CD4-positive, alpha-beta T cell treated with Interleukin-4 for 4 hours (primary cell): ENCODE measurements around the gene SRGAP1.
A peak's percentile ranks its signal among the peaks of the same experiment; 100 is the strongest.

Source experiments
- DNase-seq: peaks from one replicate; pipeline ENCODE4 v3.0.0-alpha.2; 2020

SRGAP1 gene

DNA sequence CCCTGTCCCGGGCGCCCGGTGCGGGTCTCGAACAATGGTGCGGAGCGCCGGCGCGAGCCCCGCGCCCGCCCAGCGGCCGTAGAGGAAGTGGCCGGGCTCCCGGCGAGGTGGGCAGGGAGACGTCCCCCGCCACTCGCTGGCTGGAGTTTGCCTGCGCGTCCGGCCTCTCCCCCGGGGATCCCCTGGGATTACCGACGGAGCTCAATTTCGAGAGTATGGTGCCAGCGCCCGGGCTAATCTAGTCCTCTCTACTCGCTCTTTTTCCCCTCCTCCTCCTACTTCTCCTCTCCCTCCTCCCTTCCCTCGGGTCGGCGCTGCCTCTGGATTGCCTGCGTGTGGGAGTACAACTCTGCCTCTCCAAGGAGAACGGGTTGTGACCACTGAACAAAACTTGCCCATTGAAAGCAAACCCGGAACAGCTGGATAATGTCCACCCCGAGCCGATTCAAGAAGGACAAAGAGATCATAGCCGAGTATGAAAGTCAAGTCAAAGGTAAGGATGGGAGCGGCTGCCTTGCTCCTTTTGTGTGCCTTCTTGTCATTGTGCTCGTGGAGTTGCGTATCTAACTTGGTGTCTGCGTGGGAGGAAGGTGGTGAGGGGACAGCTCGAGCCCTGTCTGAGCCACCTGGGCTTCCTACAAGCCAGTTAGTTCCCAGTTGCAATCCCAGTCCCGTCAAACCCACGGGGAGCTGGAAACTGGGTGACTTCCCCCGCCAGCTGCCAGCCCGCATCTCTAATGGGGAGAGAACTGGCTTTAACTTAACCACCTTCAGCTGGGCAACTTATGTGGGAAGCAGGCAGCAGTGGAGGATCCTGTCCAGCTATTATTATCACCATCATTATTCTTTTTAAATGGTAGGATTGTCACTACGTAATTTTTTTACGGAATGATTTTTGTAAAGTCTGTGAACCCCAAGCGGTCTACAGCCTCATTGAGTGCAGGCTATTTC lies at the start of gene SRGAP1:
Gene SRGAP1, plus strand, starts transcription at position 310 of the 951 bp plus-strand sequence. Its CDS starts 117 bp downstream, at position 427.
- DNase-seq = no peak

DNA sequence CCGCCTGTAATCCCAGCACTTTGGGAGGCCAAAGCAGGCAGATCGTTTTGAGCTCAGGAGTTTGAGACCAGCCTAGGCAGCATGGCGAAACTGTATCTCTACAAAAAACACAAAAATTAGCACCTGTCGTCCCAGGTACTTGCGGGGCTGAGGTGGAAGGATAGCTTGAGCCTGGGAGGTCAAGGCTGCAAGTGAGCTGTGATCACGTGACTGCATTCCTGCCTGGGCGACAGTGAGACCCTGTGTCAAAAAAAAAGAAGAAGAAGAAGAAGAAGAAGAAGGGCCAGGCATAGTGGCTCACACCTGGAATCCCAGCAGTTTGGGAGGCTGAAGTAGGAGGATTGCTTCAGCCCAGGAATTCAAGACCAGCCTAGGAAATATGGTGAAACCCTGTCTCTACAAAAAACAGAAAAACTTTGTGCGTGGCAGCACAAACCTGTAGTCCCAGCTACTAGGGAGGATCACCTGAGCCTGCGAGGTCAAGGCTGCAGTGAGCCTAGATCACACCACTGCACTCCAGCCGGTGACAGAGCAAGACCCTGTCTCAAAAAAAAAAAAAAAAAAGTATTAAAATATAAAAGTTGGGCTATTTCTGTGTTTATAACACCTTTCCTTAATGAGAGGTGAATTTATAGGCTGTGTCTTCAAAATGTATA lies 49.3 kb upstream of the SRGAP1 start:
- DNase-seq = no peak

DNA sequence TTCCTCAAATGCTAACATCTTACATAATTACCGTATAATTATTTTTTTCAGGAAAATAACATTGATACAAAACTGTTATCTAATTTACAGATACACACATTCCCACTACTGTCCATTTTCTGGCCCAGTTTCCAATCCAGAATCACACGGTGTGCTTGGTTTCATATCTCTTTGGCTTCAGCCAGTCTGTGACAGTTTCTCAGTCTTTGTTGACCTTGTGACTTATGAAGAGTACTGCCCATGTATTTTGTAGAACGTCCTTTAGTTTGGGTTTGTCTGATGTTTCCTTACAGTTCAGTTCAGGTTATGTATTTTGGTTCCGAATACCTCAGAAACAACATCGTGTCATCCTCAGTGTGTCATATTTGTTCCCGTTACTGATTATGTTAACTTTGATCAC lies 48.6 kb upstream of the SRGAP1 start:
- no peak for DNase-seq

DNA sequence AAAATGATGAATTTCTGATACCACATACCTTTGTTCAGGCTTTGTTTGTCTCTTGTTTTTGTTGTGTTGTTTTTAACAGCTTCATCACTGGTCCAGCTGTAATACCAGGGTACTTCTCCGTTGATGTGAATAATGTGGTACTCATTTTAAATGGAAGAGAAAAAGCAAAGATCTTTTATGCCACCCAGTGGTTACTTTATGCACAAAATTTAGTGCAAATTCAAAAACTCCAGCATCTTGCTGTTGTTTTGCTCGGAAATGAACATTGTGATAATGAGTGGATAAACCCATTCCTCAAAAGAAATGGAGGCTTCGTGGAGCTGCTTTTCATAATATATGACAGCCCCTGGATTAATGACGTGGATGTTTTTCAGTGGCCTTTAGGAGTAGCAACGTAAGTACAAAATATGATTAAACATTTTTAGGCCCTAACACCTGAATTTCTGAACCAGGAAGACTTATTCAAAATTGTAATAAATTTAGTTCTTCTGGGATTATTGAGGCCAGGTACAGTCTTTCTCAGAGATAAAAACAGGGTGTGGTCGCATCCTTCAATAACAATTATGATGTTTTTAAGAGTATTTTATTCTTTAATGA lies 42.4 kb upstream of the SRGAP1 start:
- peak; percentile 11 for DNase-seq

DNA sequence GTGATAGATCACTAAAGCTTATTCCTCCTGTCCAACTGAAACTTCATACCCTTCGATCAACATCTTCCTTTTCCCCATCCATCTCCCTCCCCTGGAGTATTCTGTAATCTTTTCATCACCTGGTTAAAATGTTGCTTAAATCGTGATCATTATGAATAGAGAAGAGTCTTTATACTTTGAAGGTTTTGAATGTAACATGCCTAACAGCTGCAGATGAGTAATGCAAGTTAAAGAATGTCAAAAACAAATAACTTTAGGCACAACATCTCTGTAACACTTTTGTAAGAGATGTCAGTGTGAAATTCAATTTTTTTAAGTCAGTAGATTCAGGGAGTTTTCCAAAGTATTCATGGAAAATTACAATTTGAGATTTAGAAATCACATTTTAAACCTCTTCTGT lies 39.8 kb upstream of the SRGAP1 start:
- no peak for DNase-seq

DNA sequence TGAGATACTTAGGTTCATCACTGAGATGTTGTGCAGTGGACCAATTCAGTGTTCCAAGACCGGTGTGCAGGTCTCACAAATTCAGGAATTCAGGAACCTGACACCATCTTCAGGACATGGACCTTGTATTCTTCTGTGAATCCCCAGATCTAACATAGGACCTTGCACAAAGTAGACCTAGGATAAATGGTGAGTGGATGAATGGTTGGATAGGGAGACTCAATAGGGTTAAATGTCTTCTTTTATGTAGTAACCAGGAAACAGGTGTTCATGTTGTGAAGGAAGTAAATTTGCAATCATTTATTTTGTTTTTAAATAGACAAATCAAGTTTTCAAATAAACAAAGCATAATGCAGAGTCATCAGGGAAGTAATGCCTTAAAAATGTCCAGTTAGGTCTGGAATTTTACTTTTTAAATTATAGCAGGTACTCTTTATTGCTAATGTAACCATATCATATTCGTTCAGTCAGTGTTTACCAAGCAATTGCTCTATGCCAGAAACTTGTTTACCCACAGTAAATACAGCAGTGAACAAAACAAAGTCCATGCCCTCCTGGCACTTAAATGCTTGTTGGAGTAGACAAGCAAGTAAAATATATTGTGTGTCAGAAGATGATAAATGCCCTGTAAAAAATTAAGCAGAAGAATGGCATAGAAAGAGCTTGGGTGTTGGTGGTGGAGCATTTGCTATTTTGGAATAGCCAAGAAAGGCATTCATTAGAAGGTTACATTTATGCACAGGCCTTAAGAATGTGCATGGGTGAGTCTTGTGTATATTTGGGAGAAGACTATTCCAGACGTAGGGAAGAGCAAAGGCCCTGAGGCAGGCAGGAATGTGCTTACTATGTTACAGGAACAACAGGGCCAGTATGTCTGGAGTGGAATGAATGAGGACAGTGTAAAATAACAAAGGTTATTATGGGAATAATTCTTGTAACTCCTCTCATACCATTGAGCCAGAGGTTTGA lies 38.5 kb upstream of the SRGAP1 start:
- DNase-seq = no peak

DNA sequence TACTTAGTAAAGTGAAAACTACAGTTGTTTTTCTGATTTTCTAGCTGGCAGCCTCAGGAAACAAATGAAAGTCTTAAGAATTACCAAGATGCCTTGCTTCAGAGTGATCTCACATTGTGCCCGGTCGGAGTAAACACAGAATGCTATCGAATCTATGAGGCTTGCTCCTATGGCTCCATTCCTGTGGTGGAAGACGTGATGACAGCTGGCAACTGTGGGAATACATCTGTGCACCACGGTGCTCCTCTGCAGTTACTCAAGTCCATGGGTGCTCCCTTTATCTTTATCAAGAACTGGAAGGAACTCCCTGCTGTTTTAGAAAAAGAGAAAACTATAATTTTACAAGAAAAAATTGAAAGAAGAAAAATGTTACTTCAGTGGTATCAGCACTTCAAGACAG lies 35.9 kb upstream of the SRGAP1 start:
- no peak for DNase-seq

DNA sequence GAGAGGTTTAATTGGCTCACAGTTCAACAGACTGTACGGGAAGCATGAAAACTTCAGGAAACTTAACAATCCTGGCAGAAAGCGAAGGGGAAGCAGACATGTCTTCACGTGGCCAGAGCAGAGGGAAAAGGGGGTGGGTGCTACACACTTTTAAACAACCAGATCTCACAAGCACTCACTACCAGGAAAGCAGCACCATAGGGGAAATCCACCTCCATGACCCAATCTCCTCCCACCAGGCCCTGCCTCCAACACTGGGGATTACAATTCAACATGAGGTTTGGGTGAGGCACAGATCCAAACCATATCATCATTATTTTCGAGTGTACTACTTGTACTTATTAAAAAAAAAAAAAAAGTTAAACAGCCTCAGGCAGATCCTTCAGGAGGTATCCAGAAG lies 34.9 kb upstream of the SRGAP1 start:
- no peak for DNase-seq

DNA sequence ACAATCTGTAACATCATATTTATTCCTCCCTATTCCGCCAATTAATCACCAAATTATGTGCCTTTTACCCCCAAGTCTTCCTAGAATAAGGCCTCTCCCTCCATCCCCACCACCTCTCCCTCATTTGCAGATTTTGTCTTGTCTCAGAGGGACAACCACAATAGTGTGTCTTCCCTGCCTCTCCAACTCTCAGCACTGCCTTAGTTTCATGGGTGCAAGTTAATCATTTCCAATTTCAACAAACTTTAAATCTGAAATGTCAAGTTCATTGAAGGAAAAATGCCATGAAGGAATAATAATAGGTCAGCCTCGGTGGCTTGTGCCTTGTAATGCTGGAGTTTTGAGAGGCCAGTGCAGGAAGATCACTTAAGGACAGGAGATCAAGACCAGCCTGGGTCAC lies 33.2 kb upstream of the SRGAP1 start:
- no peak for DNase-seq

DNA sequence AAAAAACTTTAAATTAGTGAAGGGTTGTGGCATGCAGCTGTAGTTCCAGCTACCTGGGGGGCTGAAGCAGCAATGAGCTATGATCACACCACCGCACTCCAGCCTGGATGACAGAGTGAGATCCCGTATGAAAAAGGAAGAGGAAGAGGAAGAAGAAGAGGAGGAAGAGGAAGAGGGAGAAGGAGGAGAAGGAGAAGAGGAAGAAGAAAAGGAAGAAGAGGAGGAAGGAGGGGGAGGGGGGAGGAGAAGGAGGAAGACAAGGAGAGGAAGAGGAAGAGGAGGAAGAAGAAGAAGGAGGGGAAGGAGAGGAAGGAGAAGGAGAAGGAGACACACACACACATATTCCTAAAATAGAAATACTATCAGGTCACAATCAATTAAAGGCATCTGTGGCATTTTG lies 32.7 kb upstream of the SRGAP1 start:
- no peak for DNase-seq

DNA sequence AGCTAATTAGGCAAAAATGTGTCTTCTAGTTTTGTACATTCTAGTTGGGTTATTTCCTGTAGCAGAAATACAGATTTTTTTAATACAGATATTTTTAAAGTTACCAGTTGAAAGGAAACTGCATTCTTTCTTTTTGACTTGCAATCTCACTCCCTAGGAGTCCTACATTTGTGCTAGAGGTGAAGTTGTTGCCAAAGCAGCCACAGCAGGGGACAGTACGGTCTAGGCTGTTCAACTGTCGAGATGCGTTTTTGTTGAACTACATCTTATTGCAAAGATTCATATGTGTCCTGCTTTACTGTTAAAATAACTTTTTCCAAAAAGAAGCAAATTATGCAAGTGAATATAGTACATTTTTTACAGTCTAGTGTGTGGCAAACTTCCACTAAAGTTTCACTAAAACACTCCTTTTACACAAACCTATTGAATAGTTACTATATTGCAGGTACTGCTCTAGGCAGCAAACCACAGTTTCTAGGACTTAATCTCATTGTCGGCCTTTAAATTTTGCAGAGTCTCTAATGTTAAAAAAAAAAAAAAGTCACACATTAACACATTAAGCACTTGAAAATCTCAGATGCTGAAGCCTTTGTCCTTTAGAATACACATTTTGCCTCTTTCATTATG lies 30.2 kb upstream of the SRGAP1 start:
- DNase-seq = no peak

DNA sequence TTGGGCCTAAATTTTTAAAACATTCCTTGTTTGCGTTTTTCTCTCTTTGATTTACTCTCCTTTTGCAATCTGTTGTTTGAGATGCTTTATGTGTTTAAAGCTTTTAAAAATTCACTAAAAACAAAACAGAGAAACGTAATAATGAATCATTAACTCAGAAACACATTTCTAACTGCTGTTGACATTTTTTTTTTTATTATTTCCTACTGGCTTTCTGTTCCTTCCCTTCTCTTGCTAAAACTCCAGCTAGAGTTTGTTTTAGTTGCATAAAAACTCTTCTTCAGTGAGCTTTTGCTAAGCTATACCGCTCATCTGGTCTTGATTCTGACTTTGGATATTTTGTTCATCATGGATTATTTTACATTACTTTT lies 29.0 kb upstream of the SRGAP1 start:
- no peak for DNase-seq

DNA sequence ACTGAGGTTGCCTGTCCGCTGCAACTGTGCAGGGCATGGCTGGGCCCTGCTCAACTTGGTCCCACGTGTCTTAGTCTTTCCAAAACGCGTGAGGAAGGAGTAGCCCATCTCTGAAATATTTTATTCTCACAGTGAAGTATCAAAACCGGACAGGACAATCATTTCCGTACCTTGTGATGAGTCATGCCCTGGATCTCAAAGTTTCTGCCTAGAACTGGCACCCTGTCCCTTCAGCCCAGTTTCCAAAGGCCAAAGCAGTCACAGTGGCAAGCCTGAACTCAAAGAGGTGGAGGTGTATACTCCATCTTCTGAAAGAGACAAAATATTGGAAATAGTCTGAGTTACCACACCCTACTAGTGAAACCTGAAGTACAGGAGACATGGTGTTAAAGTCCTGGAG lies 28.5 kb upstream of the SRGAP1 start:
- no peak for DNase-seq

DNA sequence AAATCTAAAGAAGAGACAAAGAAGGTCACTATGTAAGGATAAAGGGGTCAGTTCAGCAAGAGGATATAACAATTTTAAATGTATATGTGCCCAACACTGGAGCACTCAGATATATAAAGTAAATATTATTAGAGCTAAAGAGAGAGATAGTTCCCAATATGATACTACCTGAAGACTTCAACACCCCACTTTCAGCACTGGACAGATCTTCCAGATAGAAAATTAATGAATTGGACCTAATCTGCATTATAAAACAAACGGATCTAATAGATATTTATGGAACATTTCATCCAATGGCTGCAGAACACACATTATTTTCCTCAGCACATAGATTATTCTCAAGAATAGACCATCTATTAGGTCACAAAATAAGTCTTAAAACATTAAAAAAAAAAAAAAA lies 24.1 kb upstream of the SRGAP1 start:
- no peak for DNase-seq

DNA sequence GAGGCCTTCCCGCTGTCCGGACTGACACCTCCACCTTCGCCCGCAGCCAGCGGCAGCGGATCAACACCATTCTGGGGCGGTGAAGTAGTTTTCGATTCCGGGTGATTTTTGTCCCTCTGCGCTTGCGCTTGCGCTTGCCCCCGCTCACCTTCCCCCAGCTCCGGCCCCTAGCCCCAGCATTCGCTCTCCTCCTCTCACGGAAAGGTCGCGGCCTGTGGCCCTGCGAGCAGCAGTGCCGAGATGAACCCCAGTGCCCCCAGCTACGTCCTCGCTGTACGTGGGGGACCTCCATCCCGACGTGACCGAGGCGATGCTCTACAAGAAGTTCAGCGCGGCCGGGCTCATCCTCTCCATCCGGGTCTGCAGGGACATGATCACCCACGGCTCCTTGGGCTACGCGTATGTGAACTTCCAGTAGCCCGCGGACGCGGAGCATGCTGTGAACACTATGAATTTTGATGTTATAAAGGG lies 22.7 kb upstream of the SRGAP1 start:
- no peak for DNase-seq

DNA sequence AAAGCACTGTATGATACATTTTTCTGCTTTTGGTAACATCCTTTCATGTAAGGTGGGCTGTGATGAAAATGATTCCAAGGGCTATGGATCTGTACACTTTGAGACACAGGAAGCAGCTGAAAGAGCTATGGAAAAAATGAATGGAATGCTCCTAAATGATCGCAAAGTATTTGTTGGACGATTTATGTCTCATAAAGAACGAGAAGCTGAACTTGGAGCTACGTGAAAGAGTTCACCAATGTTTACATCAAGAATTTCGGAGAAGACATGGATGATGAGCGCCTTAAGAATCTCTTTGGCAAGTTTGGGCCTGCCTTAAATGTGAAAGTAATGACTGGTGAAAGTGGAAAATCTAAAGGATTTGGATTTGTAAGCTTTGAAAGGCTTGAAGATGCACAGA lies 22.1 kb upstream of the SRGAP1 start:
- no peak for DNase-seq

DNA sequence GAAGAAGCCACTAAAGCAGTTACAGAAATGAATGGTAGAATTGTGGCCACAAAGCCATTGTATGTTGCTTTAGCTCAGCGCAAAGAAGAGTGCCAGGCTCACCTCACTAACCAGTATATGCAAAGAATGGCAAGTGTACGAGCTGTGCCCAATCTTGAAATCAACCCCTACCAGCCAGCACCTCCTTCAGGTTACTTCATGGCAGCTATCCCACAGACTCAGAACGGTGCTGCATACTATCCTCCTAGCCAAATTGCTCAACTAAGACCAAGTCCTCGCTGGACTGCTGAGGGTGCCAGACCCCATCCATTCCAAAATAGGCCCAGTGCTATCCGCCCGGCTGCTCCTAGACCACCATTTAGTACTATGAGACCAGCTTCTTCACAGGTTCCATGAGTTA lies 21.5 kb upstream of the SRGAP1 start:
- no peak for DNase-seq

DNA sequence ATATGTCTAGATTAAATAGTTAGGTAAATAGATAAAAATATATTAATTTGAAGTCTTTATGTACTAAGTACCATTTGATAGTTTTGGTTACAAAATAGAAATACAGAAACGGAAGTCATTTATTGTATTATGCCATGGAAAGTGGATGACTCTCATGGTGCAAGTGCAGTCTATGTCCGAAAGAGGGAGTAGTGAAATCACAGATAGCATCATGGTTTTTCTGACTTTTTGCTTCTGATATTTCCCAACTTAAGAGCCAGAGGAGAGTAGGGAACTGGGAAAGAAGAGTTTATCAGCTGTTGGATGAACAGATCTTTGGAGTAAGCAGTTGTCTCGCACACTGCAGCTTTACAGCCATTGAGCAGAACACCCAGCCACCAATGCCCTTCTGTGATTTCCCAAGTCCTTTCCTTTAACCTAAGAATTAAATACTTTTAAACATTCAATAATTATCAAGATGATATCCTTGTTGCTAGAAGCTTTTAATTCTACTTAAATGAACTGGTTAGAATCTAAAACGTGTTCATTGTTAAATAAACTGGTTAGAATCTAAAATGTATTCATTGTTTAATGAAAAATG lies 18.4 kb upstream of the SRGAP1 start:
- peak; percentile 31 for DNase-seq

DNA sequence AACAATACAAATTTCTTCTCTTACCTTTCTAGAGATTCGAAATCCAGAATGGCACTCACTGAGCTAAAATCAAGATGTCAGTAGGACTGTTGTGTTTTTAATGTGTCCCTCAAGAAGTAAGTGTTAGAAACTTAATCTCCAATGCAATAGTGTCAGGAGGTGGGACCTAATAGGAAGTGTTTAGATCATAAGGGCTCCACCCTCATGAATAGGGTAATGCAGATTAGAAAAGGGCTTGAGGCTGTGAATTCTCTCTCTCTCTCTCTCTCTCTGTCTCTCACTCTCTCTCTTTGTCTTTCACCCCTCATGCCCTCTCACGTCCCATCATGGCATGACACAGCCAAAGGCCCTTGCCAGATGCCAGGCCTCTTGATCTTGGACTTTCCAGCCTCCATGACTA lies 15.6 kb upstream of the SRGAP1 start:
- DNase-seq = no peak

DNA sequence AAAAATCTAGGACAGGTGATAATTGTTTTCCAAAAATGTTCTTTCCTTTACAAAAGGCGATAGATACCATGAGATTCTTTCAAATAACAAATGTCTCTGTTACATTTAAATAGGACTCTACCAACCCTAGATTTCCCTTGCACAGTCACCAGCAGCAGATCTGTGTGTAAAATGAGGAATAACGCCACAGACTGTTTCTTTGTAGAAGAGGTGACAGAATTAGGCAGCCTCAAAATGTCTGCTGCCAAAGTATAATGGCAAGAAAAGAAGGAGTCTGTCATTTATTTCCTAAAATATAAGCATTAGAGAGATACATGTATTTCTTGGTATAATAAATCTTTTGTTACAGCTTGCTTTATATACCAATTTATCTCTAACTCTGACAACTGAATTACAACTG lies 8.5 kb upstream of the SRGAP1 start:
- DNase-seq = no peak

DNA sequence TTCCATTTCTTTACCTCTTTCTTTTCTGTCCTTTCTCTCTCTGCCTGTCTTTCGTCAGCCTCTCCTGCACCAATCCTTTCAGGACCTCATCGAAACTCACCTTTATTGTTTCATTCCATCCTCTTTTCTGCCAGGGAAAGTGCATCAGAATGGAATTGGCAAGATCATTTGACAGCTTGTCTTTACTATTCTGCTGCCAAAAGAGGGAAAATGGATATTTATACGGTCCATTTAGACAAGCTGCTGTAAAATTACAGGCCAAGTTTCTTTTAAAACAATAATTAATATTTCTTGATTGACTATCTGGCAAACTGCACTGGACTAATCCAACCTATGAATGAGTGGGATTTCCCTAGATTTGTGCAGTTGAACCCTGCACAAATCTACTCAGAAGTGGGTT lies 7.6 kb upstream of the SRGAP1 start:
- no peak for DNase-seq

DNA sequence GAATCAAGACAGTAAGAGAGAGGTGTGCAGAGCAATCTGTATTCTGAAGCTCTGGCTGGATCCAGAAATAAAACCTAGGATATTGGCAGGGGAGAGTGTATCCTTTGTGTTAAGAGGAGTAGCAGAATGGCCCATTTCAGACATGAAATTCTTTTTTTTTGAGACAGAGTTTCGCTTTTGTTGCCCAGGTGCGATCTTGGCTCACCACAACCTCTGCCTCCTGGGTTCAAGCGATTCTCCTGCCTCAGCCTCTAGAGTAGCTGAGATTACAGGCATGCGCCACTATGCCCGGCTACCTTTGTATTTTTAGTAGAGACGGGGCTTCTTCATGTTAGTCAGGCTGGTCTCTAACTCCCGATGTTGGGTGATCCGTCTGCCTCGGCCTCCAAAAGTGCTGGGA lies 6.1 kb upstream of the SRGAP1 start:
- no peak for DNase-seq
